GM12878 (cell line): ENCODE results near the gene GALNT16. TPM values are rescaled to one million over a fixed set of nuclear protein-coding genes. Genes with fewer than 3 reads are reported as not detected.

Experiments
- ATAC-seq: fragments of 200-7000 bp; cut with Tn5 transposase; 3 replicates; pipeline ENCODE4 v1.9.1; 2020; ENCODE audit warnings: mild to moderate bottlenecking, moderate library complexity
- BruUV-seq: library from RNA; stranded (reverse); fragments of 400-500 nt; replicated peaks from 2 replicates; lab custom pipeline; 2021; lab: Mats Ljungman, UMichigan
- CTCF ChIA-PET: fragments of 300-600 bp; sonication (Branson Sonifier 250); formaldehyde crosslinking; extraction: SDS; loops from one replicate; lab custom pipeline; 2021; ENCODE audit warnings: inconsistent platforms; lab: Yijun Ruan, JAX
- POLR2A ChIA-PET: fragments of 350-600 bp; formaldehyde crosslinking; extraction: SDS; loops from one replicate; lab custom pipeline; 2021; ENCODE audit warnings: inconsistent platforms; lab: Charles Lee
- RAD21 ChIA-PET: fragments of 300-600 bp; sonication (Branson Sonifier 250); formaldehyde crosslinking; loops from one replicate; lab custom pipeline; 2023; ENCODE audit warnings: antibody characterized with exemption; ENCODE audit not compliant: unreplicated experiment; lab: Charles Lee
- SMC1A ChIA-PET: fragments of 300-600 bp; sonication (Branson Sonifier 250); formaldehyde crosslinking; loops from one replicate; lab custom pipeline; 2023; ENCODE audit not compliant: unreplicated experiment, uncharacterized antibody; lab: Charles Lee
- DNase-seq: peaks from one replicate; pipeline ENCODE4 v3.0.0-alpha.2; 2011; ENCODE audit warnings: low read depth, low spot score
- FAIRE-seq: peaks from 3 replicates; lab custom pipeline; 2011; peaks lifted over from hg19 to GRCh38; lab: Jason Lieb, UNC
- H2AFZ ChIP-seq: 2 replicates; pipeline ENCODE4 v1.6.0; 2011; ENCODE audit warnings: low read depth, low read length, control low read depth; ENCODE audit not compliant: control insufficient read depth
- H3K27ac ChIP-seq: 2 replicates; pipeline ENCODE4 v1.5.1; 2011; ENCODE audit warnings: control low read depth; ENCODE audit not compliant: control insufficient read depth, insufficient read depth
- H3K27me3 ChIP-seq, 2 experiments: replicated peaks in 1 of 2; 2 replicates each; pipeline versions ENCODE4 v1.6.0 to v1.6.1; 2011; ENCODE audit warnings: low read length in 1 of 2; ENCODE audit not compliant: control insufficient read depth in 2 of 2, insufficient read depth in 2 of 2
- H3K36me3 ChIP-seq, 2 experiments: 2 replicates each; pipeline ENCODE4 v1.5.1; 2011; ENCODE audit warnings: low read length in 1 of 2; ENCODE audit not compliant: control insufficient read depth in 2 of 2, insufficient read depth in 2 of 2
- H3K4me1 ChIP-seq: 2 replicates; pipeline ENCODE4 v1.6.1; 2011; ENCODE audit warnings: mild to moderate bottlenecking, low read length, moderate library complexity, mixed read lengths; ENCODE audit not compliant: control insufficient read depth, insufficient read depth
- H3K4me2 ChIP-seq: 2 replicates; pipeline ENCODE4 v1.6.0; 2011; ENCODE audit warnings: control low read depth; ENCODE audit not compliant: control insufficient read depth, insufficient read depth
- H3K4me3 ChIP-seq: fragments of 200-600 bp; sonication (generic); 2 replicates; pipeline ENCODE4 v1.5.1; 2016
- H3K79me2 ChIP-seq: 2 replicates; pipeline ENCODE4 v1.6.0; 2011; ENCODE audit warnings: low read length; ENCODE audit not compliant: control insufficient read depth, insufficient read depth
- H3K9ac ChIP-seq: 2 replicates; pipeline ENCODE4 v1.8.0; 2011; ENCODE audit warnings: low read length, control low read depth, mixed read lengths; ENCODE audit not compliant: control insufficient read depth, insufficient read depth
- H3K9me3 ChIP-seq: replicated peaks from 3 replicates; pipeline ENCODE4 v1.5.1; 2011; ENCODE audit warnings: mild to moderate bottlenecking, low read length; ENCODE audit not compliant: control insufficient read depth, insufficient read depth
- H4K20me1 ChIP-seq: 2 replicates; pipeline ENCODE4 v1.6.0; 2011; ENCODE audit not compliant: control insufficient read depth, insufficient read depth
- CTCF ChIP-seq, 3 experiments: IDR thresholded peaks in 2 of 3; conservative IDR thresholded peaks in 1 of 3; 2 replicates each; pipeline ENCODE4 v1.5.1; 2011; ENCODE audit warnings: low read depth in 3 of 3, low read length in 3 of 3, mild to moderate bottlenecking in 3 of 3, control low read depth in 2 of 3, moderate library complexity in 2 of 3, inconsistent platforms in 1 of 3, mixed read lengths in 1 of 3; ENCODE audit not compliant: control insufficient read depth in 2 of 3, insufficient read depth in 1 of 3; ENCODE audit errors: extremely low read depth in 1 of 3
- EGR1 ChIP-seq, 2 experiments: IDR thresholded peaks; 1 replicate in 1 of 2; 2 replicates in 1 of 2; pipeline ENCODE4 v1.6.1; 2011 to 2012; ENCODE audit warnings: low read depth in 2 of 2, low read length in 2 of 2, borderline replicate concordance in 1 of 2, mild to moderate bottlenecking in 1 of 2, moderate library complexity in 1 of 2
- NRF1 ChIP-seq: conservative IDR thresholded peaks from 2 replicates; pipeline ENCODE4 v1.6.1; 2011; ENCODE audit warnings: mild to moderate bottlenecking, low read depth, low read length, improper control_type of control experiment
- RAD21 ChIP-seq: IDR thresholded peaks from 2 replicates; pipeline ENCODE4 v1.6.1; 2011; ENCODE audit warnings: mild to moderate bottlenecking, low read depth, low read length, moderate library complexity; ENCODE audit not compliant: insufficient read depth
- SMC3 ChIP-seq: IDR thresholded peaks from 2 replicates; pipeline ENCODE4 v1.6.1; 2011; ENCODE audit warnings: low read length, improper control_type of control experiment, borderline replicate concordance
- TARDBP ChIP-seq: IDR thresholded peaks from 2 replicates; pipeline ENCODE4 v1.6.1; 2016; ENCODE audit warnings: borderline replicate concordance
- TCF12 ChIP-seq: IDR thresholded peaks from 2 replicates; pipeline ENCODE4 v1.6.1; 2011; ENCODE audit warnings: low read depth, mild to moderate bottlenecking, low read length
- WGBS: methylation state at CpG from one replicate; pipeline ENCODE4 v1.1.6; 2016; ENCODE audit warnings: low lambda C conversion rate; ENCODE audit not compliant: insufficient replicate concordance, insufficient coverage; ENCODE audit errors: missing lambda C conversion rate; 5-methylcytosine and 5-hydroxymethylcytosine counted together
- in situ Hi-C: fragments of 300-500 bp; cut with MboI; formaldehyde crosslinking; loops from 9 replicates; pipeline ENCODE4 v1.14.3; 2018; ENCODE audit warnings: mixed read lengths
- intact Hi-C: fragments of 100-400 bp; cut with micrococcal nuclease; formaldehyde crosslinking; loops from one replicate; pipeline ENCODE4 v1.14.2; 2022; ENCODE audit not compliant: unreplicated experiment
- polyA plus RNA-seq, 11 experiments: library from polyadenylated mRNA; depleted of rRNA in 4 of 11; unstranded in 6 of 11; stranded (reverse) in 5 of 11; fragments of >200 nt; fragmentation: Nextera tagmentation in 4 of 11; fragmentation: Illumina TruSeq in 1 of 11; extraction: Ambion mirVana in 4 of 11; extraction: Trizol in 1 of 11; gene quantifications; 1 replicate in 1 of 11; 2 replicates in 10 of 11; pipeline versions ENCODE4 v1.2.1 to v1.2.3, GENCODE V29; 2011 to 2016; ENCODE audit warnings: inconsistent platforms in 2 of 11, missing spikeins in 2 of 11, low read depth in 1 of 11
- total RNA-seq, 4 experiments: library from RNA; depleted of rRNA in 3 of 4; stranded (reverse); fragments of >200 nt in 3 of 4; fragmentation: Illumina TruSeq in 1 of 4; extraction: Trizol in 1 of 4; gene quantifications; 2 replicates each; pipeline versions ENCODE4 v1.2.1 to v1.2.3, GENCODE V29; 2013 to 2021

Gene GALNT16
- total and polyA plus RNA-seq, 10 of the 15 experiments (the other 5 are each of a cell fraction or from before 2014, with no cell fraction given): under 0.01 to 0.08 (median 0.03) TPM; not detected in 3

DNA sequence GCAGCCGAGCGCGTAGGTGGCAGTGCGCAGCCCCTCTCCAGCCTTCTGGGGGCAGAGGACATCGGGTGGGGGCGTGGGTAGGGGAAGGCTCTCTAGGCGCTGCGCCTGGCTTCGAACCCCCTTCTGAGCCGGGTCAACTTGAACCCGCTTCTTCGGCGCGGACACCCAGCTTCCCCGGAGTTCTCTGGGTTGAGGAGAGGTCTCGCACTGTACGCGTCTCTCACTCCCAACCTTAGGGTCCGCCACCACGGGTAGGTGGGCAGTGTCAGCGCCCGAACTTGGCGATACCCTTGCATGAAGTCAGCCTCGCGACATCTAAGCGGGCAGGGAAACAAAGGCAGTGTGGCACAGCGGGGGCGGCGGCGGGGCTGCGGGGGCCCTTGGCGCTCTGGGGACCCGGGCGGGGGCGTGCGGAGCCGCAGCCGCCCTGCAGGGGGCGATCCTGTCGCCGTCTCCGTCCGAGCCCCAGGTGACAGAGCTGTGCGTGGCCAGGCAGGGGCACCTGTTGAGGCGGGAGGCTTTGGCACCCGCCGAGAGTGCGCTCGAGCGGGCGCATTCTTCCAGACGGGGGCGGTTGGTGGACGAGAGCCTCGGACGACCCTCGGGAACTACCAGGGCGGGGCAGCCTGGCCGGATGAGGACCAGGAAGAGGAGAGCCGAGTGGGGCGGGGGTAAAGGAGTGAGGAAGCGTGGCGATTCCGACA is 1.1 kb downstream of the GALNT16 start:
- in situ Hi-C loops: no loop called here
- POLR2A ChIA-PET: no interaction called here
- BruUV-seq: no TSS peak
- Histone ChIP-seq H3K36me3 (no peaks in the 10 kb centered on the region), H3K9ac (no peak overlapping the region), H4K20me1 (no peaks in the 10 kb centered on the region), H3K79me2 (no peaks in the 10 kb centered on the region), H3K4me1 (peaks cover 4% of the 10 kb centered on the region), H3K4me3 (no peak overlapping the region; the same call in 1 of the 2 replicates), H2AFZ (peak overlapping the region; percentile 37), H3K4me2 (peak overlapping the region; percentile 59), H3K27me3 (peaks cover 22 to 25% of the 10 kb centered on the region in 2 experiments), H3K27ac (no peak overlapping the region), H3K9me3 (no peaks in the 10 kb centered on the region)
- TF ChIP-seq TCF12 (0 out of 2 replicates have a peak, but pooled peaks have one; percentile 9), RAD21 (peak; percentile 54; the same call in 1 of the 2 replicates), CTCF (IDR thresholded peaks at IDR 0.05 in 2 of 3, conservative IDR thresholded peaks at IDR 0.05 in 1 of 3; ENCODE audit: control insufficient read depth in 2 of 3, extremely low read depth in 1 of 3, insufficient read depth in 1 of 3, low read depth in 3 of 3, low read length in 3 of 3) (peak; percentile 38 to 67 (median 60)), SMC3 (peak; percentile 54), EGR1 (IDR thresholded peaks at IDR 0.05; ENCODE audit: borderline replicate concordance in 1 of 2, low read depth in 2 of 2, low read length in 2 of 2) (peak in 1 of 2 experiments; percentile 77; a peak in 2 of 3 replicates), NRF1 (no peak), TARDBP (no peak)
- WGBS: 2% methylated on average over 39 of the region's 64 CpGs
- intact Hi-C loops: loop anchor here (2.0 kb wide), 1 partner anchor 200 kb away; no protein-coding TSS in a partner anchor
- SMC1A ChIA-PET: interaction anchor here (1.0 to 1.5 kb wide), 2 partner anchors 49 to 203 kb away, joined by 3 to 4 read pairs; no protein-coding TSS in a partner anchor
- FAIRE-seq (no peak), ATAC-seq (peak; percentile 91), DNase-seq (no peak)
- RAD21 ChIA-PET: interaction anchor here (0.6 to 3.6 kb wide), 7 partner anchors 9 to 229 kb away, joined by 3 to 34 read pairs (median 4); no protein-coding TSS in a partner anchor
- CTCF ChIA-PET: interaction anchor here (0.6 to 4.2 kb wide), 12 partner anchors 10 to 314 kb away, joined by 3 to 33 read pairs (median 4); partner anchors contain the start of gene CCDC177
